ENCODE data around the gene DIP2B. TPM values are rescaled to one million over a fixed set of nuclear protein-coding genes. Genes with fewer than 3 reads are reported as not detected.

The DIP2B gene
- total and polyA plus RNA-seq, 2 of the 13 experiments (the other 11 are each of a cell fraction or from before 2014, with no cell fraction given), result 32.1 to 35.8 TPM

- Histone ChIP-seq H3K36me3 (replicated peaks in 1 of 2; ENCODE audit: control insufficient read depth in 1 of 2, insufficient read depth in 2 of 2, low read length in 2 of 2) (no peaks in the 10 kb centered on the region), H3K9ac (ENCODE audit: insufficient read depth, low read depth, low read length) (peak within 1 kb of the TSS; percentile 92), H3K4me3 (replicated peaks in 1 of 3; ENCODE audit: insufficient read depth in 1 of 3, low read depth in 2 of 3, low read length in 3 of 3) (peak within 1 kb of the TSS; percentile 83 to 95 (median 90)), H3K4me1 (ENCODE audit: insufficient read depth, low read length) (peaks cover 47% of the 10 kb centered on the region), H3K79me2 (ENCODE audit: insufficient read depth, low read length) (peaks cover 48% of the 10 kb centered on the region), H3K27me3 (ENCODE audit: control insufficient read depth in 1 of 2, insufficient read depth in 2 of 2, low read length in 2 of 2) (no peaks in the 10 kb centered on the region; a peak in 1 of 5 replicates), H4K20me1 (ENCODE audit: insufficient read depth, low read length) (peaks cover 5% of the 10 kb centered on the region; the same call in 1 of the 2 replicates), H3K4me2 (ENCODE audit: low read depth, low read length) (peak within 1 kb of the TSS; percentile 84), H2AFZ (ENCODE audit: low read length) (no peak within 1 kb of the TSS), H3K9me3 (ENCODE audit: low read length) (no peaks in the 10 kb centered on the region), H3K27ac (ENCODE audit: extremely low read length, insufficient read depth, low read length) (peak within 1 kb of the TSS; percentile 98)
- BruUV-seq (replicated peaks), result no TSS peak
- intact Hi-C loops (cut with micrococcal nuclease; ENCODE audit: unreplicated experiment) (loop anchor here (2.0 to 10.0 kb wide), 3 partner anchors 161 to 581 kb away; partner anchors contain the start of gene CELA1), in situ Hi-C loops (cut with HindIII; ENCODE audit: extremely low pct_ligation_motif_present, low pct_unique_long_range_greater_than_20kb) (no loop called here)
- DNase-seq (ENCODE audit: low spot score), result peak; percentile 84
- ChIA-PET POLR2A (interaction anchor here (0.6 to 3.0 kb wide), 22 partner anchors 8 to 1194 kb away, joined by 3 to 30 read pairs (median 5); partner anchors contain the start of genes CSRNP2, DAZAP2 and SLC11A2), CTCF (ENCODE audit: low intra/inter-chr PET ratio, low total read pairs) (no interaction called here)
- no peak for FAIRE-seq
- under 1% methylated on average over 15 of the region's 51 CpGs for WGBS (ENCODE audit: low lambda C conversion rate)
- ATAC-seq, result peak; percentile 86
- TF ChIP-seq NFE2L1 (CRISPR knock-in tag; IDR thresholded peaks at IDR 0.05; ENCODE audit: borderline replicate concordance) (no peak), ZSCAN29 (CRISPR knock-in tag; conservative IDR thresholded peaks at IDR 0.05) (0 out of 2 replicates have a peak, but pooled peaks have one; percentile 25), ZNF75D (CRISPR knock-in tag; IDR thresholded peaks at IDR 0.05; ENCODE audit: borderline replicate concordance) (no peak), HES4 (CRISPR knock-in tag; IDR thresholded peaks at IDR 0.05; ENCODE audit: borderline replicate concordance) (no peak), ZNF709 (CRISPR knock-in tag; IDR thresholded peaks at IDR 0.05) (0 out of 2 replicates have a peak, but pooled peaks have one; percentile 47), ZNF225 (CRISPR knock-in tag; IDR thresholded peaks at IDR 0.05) (peak; percentile 54; the same call in 1 of the 2 replicates), SP5 (CRISPR knock-in tag; IDR thresholded peaks at IDR 0.05; ENCODE audit: borderline replicate concordance, low read depth) (no peak), ETV6 (CRISPR knock-in tag; conservative IDR thresholded peaks at IDR 0.05) (no peak; the same call in 1 of the 2 replicates), POLR2AphosphoS2 (IDR thresholded peaks at IDR 0.05; ENCODE audit: low read depth, low read length) (0 out of 2 replicates have a peak, but pooled peaks have one; percentile 42), GTF3A (CRISPR knock-in tag; conservative IDR thresholded peaks at IDR 0.05) (no peak), GATAD1 (CRISPR knock-in tag; IDR thresholded peaks at IDR 0.05) (peak; percentile 89), RFX1 (IDR thresholded peaks at IDR 0.05) (no peak), STAG1 (CRISPR knock-in tag; IDR thresholded peaks at IDR 0.05) (no peak), ZNF431 (CRISPR knock-in tag; IDR thresholded peaks at IDR 0.05; ENCODE audit: borderline replicate concordance, low read depth) (peak; percentile 63; the same call in 1 of the 2 replicates), HNRNPK (IDR thresholded peaks at IDR 0.05; ENCODE audit: low read depth, low read length, poor library complexity, severe bottlenecking) (peak; percentile 98), NCOA1 (CRISPR knock-in tag; IDR thresholded peaks at IDR 0.05) (peak; percentile 4; the same call in 1 of the 2 replicates), TBX2 (CRISPR knock-in tag; IDR thresholded peaks at IDR 0.05; ENCODE audit: borderline replicate concordance) (peak; percentile 53; the same call in 1 of the 2 replicates), GLMP (CRISPR knock-in tag; IDR thresholded peaks at IDR 0.05; ENCODE audit: borderline replicate concordance) (no peak), RBFOX2 (IDR thresholded peaks at IDR 0.05; ENCODE audit: low read depth, low read length) (peak; percentile 91), ZNF746 (CRISPR knock-in tag; IDR thresholded peaks at IDR 0.05) (0 out of 2 replicates have a peak, but pooled peaks have one; percentile 46), ZNF678 (CRISPR knock-in tag; IDR thresholded peaks at IDR 0.05) (0 out of 2 replicates have a peak, but pooled peaks have one; percentile 36), ATF2 (CRISPR knock-in tag; IDR thresholded peaks at IDR 0.05) (0 out of 2 replicates have a peak, but pooled peaks have one; percentile 34)
These were observed 259.0 kb downstream of the DIP2B start, which contains the start of gene ATF1 for GRCh38 chr12:50763639-50764285. Gene ATF1 (plus strand): TSS chr12:50764101. CDS start chr12:50780146, 16,045 bp downstream.
